HEK293 (cell line): Measurements from ENCODE around the gene HEATR9.

Source experiments
- EGR2 ChIP-seq: fragments of 450-650 bp; formaldehyde crosslinking; IDR thresholded peaks from 2 replicates; pipeline ENCODE4 v1.5.1; 2016; ENCODE audit warnings: low read depth, missing biosample characterization, missing genetic modification characterization
- GLIS2 ChIP-seq: fragments of 450-650 bp; formaldehyde crosslinking; IDR thresholded peaks from 2 replicates; pipeline ENCODE4 v1.5.1; 2016; ENCODE audit warnings: missing biosample characterization, missing genetic modification characterization
- KLF7 ChIP-seq: fragments of 450-650 bp; formaldehyde crosslinking; IDR thresholded peaks from 2 replicates; pipeline ENCODE4 v1.5.1; 2016; ENCODE audit warnings: missing biosample characterization, missing genetic modification characterization, borderline replicate concordance
- KLF8 ChIP-seq: fragments of 450-650 bp; formaldehyde crosslinking; IDR thresholded peaks from 2 replicates; pipeline ENCODE4 v1.5.1; 2016; ENCODE audit warnings: missing biosample characterization, missing genetic modification characterization
- KLF9 ChIP-seq: fragments of 450-650 bp; formaldehyde crosslinking; IDR thresholded peaks from 2 replicates; pipeline ENCODE4 v1.5.1; 2016; ENCODE audit warnings: missing biosample characterization, missing genetic modification characterization, low read depth
- MEIS1 ChIP-seq: sonication (generic); formaldehyde crosslinking; IDR thresholded peaks from 2 replicates; pipeline ENCODE4 v1.8.1; 2022; ENCODE audit warnings: missing genetic modification reagents, mild to moderate bottlenecking, borderline replicate concordance
- MZF1 ChIP-seq: fragments of 450-650 bp; formaldehyde crosslinking; IDR thresholded peaks from 2 replicates; pipeline ENCODE4 v1.5.1; 2017; ENCODE audit warnings: missing biosample characterization, missing genetic modification characterization, borderline replicate concordance
- SP2 ChIP-seq: fragments of 450-650 bp; formaldehyde crosslinking; IDR thresholded peaks from 2 replicates; pipeline ENCODE4 v1.5.1; 2016; ENCODE audit warnings: missing biosample characterization, missing genetic modification characterization
- ZBTB7A ChIP-seq: fragments of 450-650 bp; formaldehyde crosslinking; IDR thresholded peaks from 2 replicates; pipeline ENCODE4 v1.5.1; 2016; ENCODE audit warnings: low read depth, missing biosample characterization, missing genetic modification characterization
- ZBTB8A ChIP-seq: fragments of 450-650 bp; formaldehyde crosslinking; IDR thresholded peaks from 2 replicates; pipeline ENCODE4 v1.5.1; 2016; ENCODE audit warnings: missing biosample characterization, missing genetic modification characterization
- ZFP37 ChIP-seq: fragments of 450-650 bp; formaldehyde crosslinking; IDR thresholded peaks from 2 replicates; pipeline ENCODE4 v1.5.1; 2016; ENCODE audit warnings: missing biosample characterization, missing genetic modification characterization
- ZNF112 ChIP-seq: fragments of 450-650 bp; formaldehyde crosslinking; IDR thresholded peaks from 2 replicates; pipeline ENCODE4 v1.5.0; 2017; ENCODE audit warnings: missing biosample characterization, missing genetic modification characterization
- ZNF133 ChIP-seq: fragments of 450-650 bp; formaldehyde crosslinking; IDR thresholded peaks from 2 replicates; pipeline ENCODE4 v1.5.1; 2016; ENCODE audit warnings: missing biosample characterization, missing genetic modification characterization
- ZNF140 ChIP-seq: fragments of 450-650 bp; formaldehyde crosslinking; IDR thresholded peaks from 2 replicates; pipeline ENCODE4 v1.5.1; 2016; ENCODE audit warnings: missing biosample characterization, missing genetic modification characterization
- ZNF146 ChIP-seq: fragments of 450-650 bp; formaldehyde crosslinking; IDR thresholded peaks from 2 replicates; pipeline ENCODE4 v1.5.1; 2016; ENCODE audit warnings: missing biosample characterization, missing genetic modification characterization
- ZNF174 ChIP-seq: fragments of 450-650 bp; formaldehyde crosslinking; IDR thresholded peaks from 2 replicates; pipeline ENCODE4 v1.5.0; 2017; ENCODE audit warnings: missing biosample characterization, mild to moderate bottlenecking, missing genetic modification characterization
- ZNF202 ChIP-seq: fragments of 450-650 bp; formaldehyde crosslinking; IDR thresholded peaks from 2 replicates; pipeline ENCODE4 v1.5.1; 2016; ENCODE audit warnings: missing biosample characterization, missing genetic modification characterization, borderline replicate concordance
- ZNF266 ChIP-seq: fragments of 450-650 bp; formaldehyde crosslinking; IDR thresholded peaks from 2 replicates; pipeline ENCODE4 v1.5.1; 2016; ENCODE audit warnings: missing biosample characterization, missing genetic modification characterization, low read depth
- ZNF274 ChIP-seq, 2 experiments: fragments of 200-500 bp in 1 of 2; fragments of 450-650 bp in 1 of 2; sonication (Bioruptor generic) in 1 of 2; formaldehyde crosslinking in 1 of 2; IDR thresholded peaks; 2 replicates each; pipeline versions ENCODE4 v1.5.1 to v1.6.1; 2014 to 2016; ENCODE audit warnings: borderline replicate concordance in 1 of 2, inconsistent platforms in 1 of 2, low read length in 1 of 2, missing biosample characterization in 1 of 2, missing genetic modification characterization in 1 of 2
- ZNF335 ChIP-seq: fragments of 450-650 bp; formaldehyde crosslinking; conservative IDR thresholded peaks from 2 replicates; pipeline ENCODE4 v1.5.1; 2016; ENCODE audit warnings: missing biosample characterization, missing genetic modification characterization
- ZNF354C ChIP-seq: fragments of 450-650 bp; formaldehyde crosslinking; IDR thresholded peaks from 2 replicates; pipeline ENCODE4 v1.5.1; 2016; ENCODE audit warnings: missing biosample characterization, missing genetic modification characterization, low read depth, borderline replicate concordance
- ZNF394 ChIP-seq: fragments of 450-650 bp; formaldehyde crosslinking; IDR thresholded peaks from 2 replicates; pipeline ENCODE4 v1.5.1; 2016; ENCODE audit warnings: missing biosample characterization, missing genetic modification characterization, mild to moderate bottlenecking, moderate library complexity, borderline replicate concordance
- ZNF423 ChIP-seq: fragments of 450-650 bp; formaldehyde crosslinking; IDR thresholded peaks from 2 replicates; pipeline ENCODE4 v1.5.1; 2016; ENCODE audit warnings: missing biosample characterization, missing genetic modification characterization
- ZNF529 ChIP-seq: fragments of 450-650 bp; formaldehyde crosslinking; IDR thresholded peaks from 2 replicates; pipeline ENCODE4 v1.5.1; 2017; ENCODE audit warnings: missing genetic modification characterization, missing biosample characterization; ENCODE audit not compliant: insufficient replicate concordance
- ZNF610 ChIP-seq: fragments of 450-650 bp; formaldehyde crosslinking; IDR thresholded peaks from 2 replicates; pipeline ENCODE4 v1.5.1; 2016; ENCODE audit warnings: missing biosample characterization, missing genetic modification characterization, borderline replicate concordance
- ZNF623 ChIP-seq: fragments of 450-650 bp; formaldehyde crosslinking; IDR thresholded peaks from 2 replicates; pipeline ENCODE4 v1.5.1; 2016; ENCODE audit warnings: missing biosample characterization, missing genetic modification characterization
- ZNF677 ChIP-seq: fragments of 450-650 bp; IDR thresholded peaks from 2 replicates; pipeline ENCODE4 v1.5.0; 2018; ENCODE audit warnings: missing biosample characterization, mild to moderate bottlenecking, missing genetic modification characterization, moderate library complexity
- ZSCAN16 ChIP-seq: fragments of 450-650 bp; formaldehyde crosslinking; IDR thresholded peaks from 2 replicates; pipeline ENCODE4 v1.5.1; 2016; ENCODE audit warnings: missing biosample characterization, missing genetic modification characterization
- ZXDB ChIP-seq: fragments of 450-650 bp; formaldehyde crosslinking; IDR thresholded peaks from 2 replicates; pipeline ENCODE4 v1.5.1; 2016; ENCODE audit warnings: missing biosample characterization, missing genetic modification characterization
- TF ChIP-seq, protein P1 (sequence below): fragments of 450-650 bp; formaldehyde crosslinking; IDR thresholded peaks from 2 replicates; pipeline ENCODE4 v1.5.1; 2016; ENCODE audit warnings: missing biosample characterization, missing genetic modification characterization
- TF ChIP-seq, protein P2 (sequence below): fragments of 450-650 bp; formaldehyde crosslinking; IDR thresholded peaks from 2 replicates; pipeline ENCODE4 v1.5.1; 2016; ENCODE audit warnings: missing biosample characterization, missing genetic modification characterization, borderline replicate concordance

Gene HEATR9

DNA sequence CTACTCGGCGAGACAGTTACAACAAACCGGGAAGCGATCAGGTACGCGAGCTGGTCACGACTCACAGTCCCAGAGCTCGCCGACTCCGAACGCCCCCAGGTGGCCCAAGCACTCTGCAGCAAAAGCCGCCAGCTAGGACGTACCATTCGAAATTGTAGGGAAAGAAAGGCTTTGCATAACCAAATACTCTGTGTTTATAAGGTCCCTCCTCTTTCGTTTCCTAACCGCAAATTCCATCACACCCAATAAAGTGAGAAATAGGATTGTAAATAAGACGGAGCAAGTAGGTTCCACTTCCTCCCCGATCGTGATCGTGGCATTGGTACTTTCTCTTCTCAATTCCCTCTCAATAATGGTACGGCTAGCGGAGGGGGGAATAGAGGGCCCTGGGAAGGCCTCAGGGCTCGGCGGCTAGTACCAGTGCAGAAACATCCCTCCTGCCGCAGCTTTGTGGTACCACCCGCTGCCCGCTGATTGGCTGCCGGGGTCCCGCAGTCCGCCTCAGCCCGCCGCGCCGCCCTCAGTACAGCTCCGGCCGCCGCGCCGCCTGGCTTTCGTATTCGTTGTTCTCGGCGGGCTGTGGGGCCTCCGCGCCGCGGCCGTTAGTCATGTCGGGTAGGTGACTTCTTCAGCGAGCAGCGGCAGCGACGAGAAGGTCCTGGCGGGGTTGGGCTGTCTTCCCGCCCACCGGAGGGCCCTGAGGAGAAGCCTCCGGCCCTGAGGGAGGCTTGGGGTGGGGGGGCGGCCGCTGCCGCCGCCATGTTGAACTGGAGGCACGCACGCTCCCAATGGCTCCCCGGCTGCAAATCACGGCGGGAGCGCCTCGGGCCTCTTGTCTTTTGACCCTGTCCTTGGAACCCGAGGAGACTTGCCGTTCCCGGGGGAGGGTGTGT lies 59.5 kb downstream of the HEATR9 start, which contains the start of gene TAF15 (continued):
- TF ChIP-seq ZNF112 (tag by site-specific recombination) (no peak), ZNF335 (peak; percentile 83), ZNF146 (no peak), ZNF140 (no peak), KLF7 (tag by site-specific recombination) (no peak), ZNF677 (tag by site-specific recombination) (no peak), ZNF174 (no peak), ZNF610 (peak; percentile 70; the same call in 1 of the 2 replicates), ZNF394 (peak; percentile 42; the same call in 1 of the 2 replicates), ZNF623 (tag by site-specific recombination) (peak; percentile 36), ZNF266 (tag by site-specific recombination) (no peak), ZNF354C (tag by site-specific recombination) (no peak), ZNF529 (no peak), ZNF423 (tag by site-specific recombination) (no peak), ZNF274 (IDR thresholded peaks at IDR 0.05; ENCODE audit: low read length) (no peak), ZNF274 (tag by site-specific recombination; IDR thresholded peaks at IDR 0.05; ENCODE audit: borderline replicate concordance) (no peak), EGR2 (tag by site-specific recombination) (no peak; the same call in 1 of the 2 replicates), MEIS1 (CRISPR knock-in tag) (no peak), ZSCAN16 (tag by site-specific recombination) (no peak), ZBTB8A (peak; percentile 85), KLF9 (tag by site-specific recombination) (peak; percentile 56; the same call in 1 of the 2 replicates), KLF8 (peak; percentile 62), ZNF133 (tag by site-specific recombination) (no peak), SP2 (tag by site-specific recombination) (peak; percentile 85), ZBTB7A (tag by site-specific recombination) (peak; percentile 51; the same call in 1 of the 2 replicates), ZXDB (peak; percentile 77), GLIS2 (tag by site-specific recombination) (peak; percentile 52; the same call in 1 of the 2 replicates), MZF1 (no peak), ZFP37 (tag by site-specific recombination) (peak; percentile 90), ZNF202 (no peak)
- TF ChIP-seq, protein P1, sequence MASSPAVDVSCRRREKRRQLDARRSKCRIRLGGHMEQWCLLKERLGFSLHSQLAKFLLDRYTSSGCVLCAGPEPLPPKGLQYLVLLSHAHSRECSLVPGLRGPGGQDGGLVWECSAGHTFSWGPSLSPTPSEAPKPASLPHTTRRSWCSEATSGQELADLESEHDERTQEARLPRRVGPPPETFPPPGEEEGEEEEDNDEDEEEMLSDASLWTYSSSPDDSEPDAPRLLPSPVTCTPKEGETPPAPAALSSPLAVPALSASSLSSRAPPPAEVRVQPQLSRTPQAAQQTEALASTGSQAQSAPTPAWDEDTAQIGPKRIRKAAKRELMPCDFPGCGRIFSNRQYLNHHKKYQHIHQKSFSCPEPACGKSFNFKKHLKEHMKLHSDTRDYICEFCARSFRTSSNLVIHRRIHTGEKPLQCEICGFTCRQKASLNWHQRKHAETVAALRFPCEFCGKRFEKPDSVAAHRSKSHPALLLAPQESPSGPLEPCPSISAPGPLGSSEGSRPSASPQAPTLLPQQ (tag by site-specific recombination), result peak; percentile 84
- TF ChIP-seq, protein P2, sequence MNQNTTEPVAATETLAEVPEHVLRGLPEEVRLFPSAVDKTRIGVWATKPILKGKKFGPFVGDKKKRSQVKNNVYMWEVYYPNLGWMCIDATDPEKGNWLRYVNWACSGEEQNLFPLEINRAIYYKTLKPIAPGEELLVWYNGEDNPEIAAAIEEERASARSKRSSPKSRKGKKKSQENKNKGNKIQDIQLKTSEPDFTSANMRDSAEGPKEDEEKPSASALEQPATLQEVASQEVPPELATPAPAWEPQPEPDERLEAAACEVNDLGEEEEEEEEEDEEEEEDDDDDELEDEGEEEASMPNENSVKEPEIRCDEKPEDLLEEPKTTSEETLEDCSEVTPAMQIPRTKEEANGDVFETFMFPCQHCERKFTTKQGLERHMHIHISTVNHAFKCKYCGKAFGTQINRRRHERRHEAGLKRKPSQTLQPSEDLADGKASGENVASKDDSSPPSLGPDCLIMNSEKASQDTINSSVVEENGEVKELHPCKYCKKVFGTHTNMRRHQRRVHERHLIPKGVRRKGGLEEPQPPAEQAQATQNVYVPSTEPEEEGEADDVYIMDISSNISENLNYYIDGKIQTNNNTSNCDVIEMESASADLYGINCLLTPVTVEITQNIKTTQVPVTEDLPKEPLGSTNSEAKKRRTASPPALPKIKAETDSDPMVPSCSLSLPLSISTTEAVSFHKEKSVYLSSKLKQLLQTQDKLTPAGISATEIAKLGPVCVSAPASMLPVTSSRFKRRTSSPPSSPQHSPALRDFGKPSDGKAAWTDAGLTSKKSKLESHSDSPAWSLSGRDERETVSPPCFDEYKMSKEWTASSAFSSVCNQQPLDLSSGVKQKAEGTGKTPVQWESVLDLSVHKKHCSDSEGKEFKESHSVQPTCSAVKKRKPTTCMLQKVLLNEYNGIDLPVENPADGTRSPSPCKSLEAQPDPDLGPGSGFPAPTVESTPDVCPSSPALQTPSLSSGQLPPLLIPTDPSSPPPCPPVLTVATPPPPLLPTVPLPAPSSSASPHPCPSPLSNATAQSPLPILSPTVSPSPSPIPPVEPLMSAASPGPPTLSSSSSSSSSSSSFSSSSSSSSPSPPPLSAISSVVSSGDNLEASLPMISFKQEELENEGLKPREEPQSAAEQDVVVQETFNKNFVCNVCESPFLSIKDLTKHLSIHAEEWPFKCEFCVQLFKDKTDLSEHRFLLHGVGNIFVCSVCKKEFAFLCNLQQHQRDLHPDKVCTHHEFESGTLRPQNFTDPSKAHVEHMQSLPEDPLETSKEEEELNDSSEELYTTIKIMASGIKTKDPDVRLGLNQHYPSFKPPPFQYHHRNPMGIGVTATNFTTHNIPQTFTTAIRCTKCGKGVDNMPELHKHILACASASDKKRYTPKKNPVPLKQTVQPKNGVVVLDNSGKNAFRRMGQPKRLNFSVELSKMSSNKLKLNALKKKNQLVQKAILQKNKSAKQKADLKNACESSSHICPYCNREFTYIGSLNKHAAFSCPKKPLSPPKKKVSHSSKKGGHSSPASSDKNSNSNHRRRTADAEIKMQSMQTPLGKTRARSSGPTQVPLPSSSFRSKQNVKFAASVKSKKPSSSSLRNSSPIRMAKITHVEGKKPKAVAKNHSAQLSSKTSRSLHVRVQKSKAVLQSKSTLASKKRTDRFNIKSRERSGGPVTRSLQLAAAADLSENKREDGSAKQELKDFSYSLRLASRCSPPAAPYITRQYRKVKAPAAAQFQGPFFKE (tag by site-specific recombination), result no peak
